ENCODE data around the gene PRKCE. TPM values are rescaled to one million over a fixed set of nuclear protein-coding genes. Genes with fewer than 3 reads are reported as not detected.

The PRKCE gene
- total RNA-seq, 1 experiment from 2014 or later, result 17.7 TPM

DNA sequence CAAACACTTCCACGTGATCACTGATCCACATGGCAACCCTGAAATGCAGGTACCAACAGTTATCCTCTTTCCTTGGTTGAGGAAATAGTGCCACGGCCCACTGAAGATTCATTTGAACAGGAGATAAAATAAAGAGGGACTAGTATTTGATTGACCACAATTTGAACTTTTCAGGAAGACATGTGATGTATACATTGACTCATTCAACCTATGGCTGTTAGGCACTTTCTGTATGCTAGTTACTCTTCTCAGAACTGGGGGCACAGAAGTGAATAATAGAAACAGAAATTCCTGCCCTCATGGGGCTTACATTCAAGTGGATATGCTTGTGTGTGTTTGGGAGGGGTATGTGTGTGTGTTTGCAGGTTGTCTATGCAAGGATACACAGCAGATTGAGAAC lies 199.6 kb downstream of the PRKCE start:
- no peaks in the 10 kb centered on the region for H3K9me3 Mint-ChIP-seq (ENCODE audit: low read depth, unreplicated experiment)
- BruUV-seq (replicated peaks), result no TSS peak
- no peak overlapping the region for H3K27ac Mint-ChIP-seq (ENCODE audit: unreplicated experiment)
- intact Hi-C loops (cut with micrococcal nuclease; ENCODE audit: unreplicated experiment), result no loop called here
- peaks cover 32% of the 10 kb centered on the region for H3K4me1 Mint-ChIP-seq (ENCODE audit: low read depth, unreplicated experiment)
- TF ChIP-seq, protein P1, sequence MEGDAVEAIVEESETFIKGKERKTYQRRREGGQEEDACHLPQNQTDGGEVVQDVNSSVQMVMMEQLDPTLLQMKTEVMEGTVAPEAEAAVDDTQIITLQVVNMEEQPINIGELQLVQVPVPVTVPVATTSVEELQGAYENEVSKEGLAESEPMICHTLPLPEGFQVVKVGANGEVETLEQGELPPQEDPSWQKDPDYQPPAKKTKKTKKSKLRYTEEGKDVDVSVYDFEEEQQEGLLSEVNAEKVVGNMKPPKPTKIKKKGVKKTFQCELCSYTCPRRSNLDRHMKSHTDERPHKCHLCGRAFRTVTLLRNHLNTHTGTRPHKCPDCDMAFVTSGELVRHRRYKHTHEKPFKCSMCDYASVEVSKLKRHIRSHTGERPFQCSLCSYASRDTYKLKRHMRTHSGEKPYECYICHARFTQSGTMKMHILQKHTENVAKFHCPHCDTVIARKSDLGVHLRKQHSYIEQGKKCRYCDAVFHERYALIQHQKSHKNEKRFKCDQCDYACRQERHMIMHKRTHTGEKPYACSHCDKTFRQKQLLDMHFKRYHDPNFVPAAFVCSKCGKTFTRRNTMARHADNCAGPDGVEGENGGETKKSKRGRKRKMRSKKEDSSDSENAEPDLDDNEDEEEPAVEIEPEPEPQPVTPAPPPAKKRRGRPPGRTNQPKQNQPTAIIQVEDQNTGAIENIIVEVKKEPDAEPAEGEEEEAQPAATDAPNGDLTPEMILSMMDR (IDR thresholded peaks at IDR 0.05; ENCODE audit: unreplicated experiment), result no peak
- H3K27me3 Mint-ChIP-seq (ENCODE audit: unreplicated experiment), result no peaks in the 10 kb centered on the region
- H3K4me3 Mint-ChIP-seq (ENCODE audit: low read depth, unreplicated experiment), result no peak overlapping the region
- no peak for DNase-seq
- CTCF ChIA-PET, result interaction anchor here (0.6 to 1.1 kb wide), 2 partner anchors 169 to 1417 kb away, joined by 3 read pairs; no protein-coding TSS in a partner anchor
- H3K36me3 Mint-ChIP-seq (ENCODE audit: insufficient read depth, unreplicated experiment), result no peaks in the 10 kb centered on the region

DNA sequence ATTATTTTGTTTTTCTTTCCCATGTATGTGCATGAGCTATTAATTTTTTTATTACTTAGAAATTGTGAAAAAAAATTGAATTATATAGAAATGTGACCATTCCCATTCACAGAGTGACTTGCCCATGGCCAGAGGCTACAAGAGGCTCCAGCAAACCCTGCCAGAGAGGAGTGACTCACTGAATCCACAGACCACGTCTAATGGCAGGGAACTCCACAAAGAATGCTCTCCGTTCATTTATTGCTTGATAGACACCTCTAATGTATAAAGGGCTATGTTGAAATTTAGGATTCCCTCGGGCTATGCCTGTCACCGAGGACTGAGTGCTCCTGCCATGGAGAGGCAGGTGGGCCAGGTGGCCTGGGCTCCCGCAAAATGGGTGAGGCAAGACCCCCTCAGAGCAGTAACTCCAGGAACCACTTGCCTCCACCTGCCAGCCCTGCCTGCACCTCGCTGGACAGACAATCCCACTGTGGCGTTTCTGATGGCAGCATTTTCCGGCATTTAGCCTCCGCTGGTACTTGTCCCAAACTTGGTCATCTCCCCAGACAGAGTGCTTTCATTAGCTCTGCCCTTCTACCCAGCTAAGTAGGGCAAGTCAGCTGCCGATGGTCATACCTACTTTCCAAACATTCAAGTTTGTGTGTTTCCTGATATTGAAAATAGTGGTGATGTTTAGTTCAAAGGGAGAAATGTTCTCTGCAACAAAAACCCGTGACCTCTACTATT lies 200.3 kb downstream of the PRKCE start:
- no peak overlapping the region for H3K27ac Mint-ChIP-seq (ENCODE audit: unreplicated experiment)
- H3K4me1 Mint-ChIP-seq (ENCODE audit: low read depth, unreplicated experiment), result peaks cover 32% of the 10 kb centered on the region
- no peaks in the 10 kb centered on the region for H3K9me3 Mint-ChIP-seq (ENCODE audit: low read depth, unreplicated experiment)
- CTCF ChIA-PET, result interaction anchor here (0.6 to 1.1 kb wide), 2 partner anchors 170 to 1417 kb away, joined by 3 read pairs; no protein-coding TSS in a partner anchor
- TF ChIP-seq, protein P1 (IDR thresholded peaks at IDR 0.05; ENCODE audit: unreplicated experiment), result no peak
- DNase-seq, result peak; percentile 25
- no peaks in the 10 kb centered on the region for H3K36me3 Mint-ChIP-seq (ENCODE audit: insufficient read depth, unreplicated experiment)
- H3K4me3 Mint-ChIP-seq (ENCODE audit: low read depth, unreplicated experiment), result no peak overlapping the region
- H3K27me3 Mint-ChIP-seq (ENCODE audit: unreplicated experiment), result no peaks in the 10 kb centered on the region
- BruUV-seq (replicated peaks), result no TSS peak
- intact Hi-C loops (cut with micrococcal nuclease; ENCODE audit: unreplicated experiment), result no loop called here

DNA sequence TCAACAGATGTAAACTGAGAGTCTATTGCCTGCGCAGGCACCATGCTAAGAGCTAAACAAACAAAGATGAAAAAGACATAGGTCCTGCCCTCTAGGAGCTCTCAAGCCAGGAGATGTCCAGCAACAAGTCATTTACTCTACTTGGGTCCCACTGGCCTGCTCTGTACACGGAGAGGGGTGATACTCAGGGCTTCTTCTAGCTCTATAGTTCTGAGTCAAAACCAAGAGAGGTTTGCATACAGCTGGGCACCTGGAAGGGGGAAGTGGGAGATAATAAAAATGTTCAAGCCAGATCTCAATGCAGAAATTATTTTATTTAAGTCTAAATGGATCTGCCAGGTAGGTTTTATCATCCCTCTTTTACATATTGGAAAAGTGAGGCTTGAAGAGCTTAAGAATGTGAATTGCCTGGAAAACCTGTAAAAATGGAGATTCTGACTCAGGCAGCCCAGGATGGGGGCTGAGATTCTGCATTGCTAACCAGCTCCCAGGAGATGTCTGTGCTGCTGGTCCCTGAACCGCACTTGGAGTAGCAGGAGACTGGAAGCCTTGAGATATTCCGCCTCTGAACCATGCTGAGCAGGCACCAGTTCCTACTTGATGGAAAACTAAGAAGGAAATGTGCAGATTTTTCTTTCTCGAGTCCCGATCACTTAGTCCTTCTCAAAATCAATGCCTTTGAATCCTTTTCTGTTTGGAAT lies 201.1 kb downstream of the PRKCE start:
- BruUV-seq (replicated peaks), result no TSS peak
- Mint-ChIP-seq H3K36me3 (ENCODE audit: insufficient read depth, unreplicated experiment) (no peaks in the 10 kb centered on the region), H3K9me3 (ENCODE audit: low read depth, unreplicated experiment) (no peaks in the 10 kb centered on the region), H3K27ac (ENCODE audit: unreplicated experiment) (no peak overlapping the region), H3K4me1 (ENCODE audit: low read depth, unreplicated experiment) (peaks cover 32% of the 10 kb centered on the region), H3K4me3 (ENCODE audit: low read depth, unreplicated experiment) (no peak overlapping the region), H3K27me3 (ENCODE audit: unreplicated experiment) (no peaks in the 10 kb centered on the region)
- intact Hi-C loops (cut with micrococcal nuclease; ENCODE audit: unreplicated experiment), result no loop called here
- CTCF ChIA-PET, result interaction anchor here (1.2 kb wide), 1 partner anchor 83 kb away, joined by 3 read pairs; no protein-coding TSS in a partner anchor
- TF ChIP-seq, protein P1 (IDR thresholded peaks at IDR 0.05; ENCODE audit: unreplicated experiment), result no peak
- DNase-seq, result no peak

DNA sequence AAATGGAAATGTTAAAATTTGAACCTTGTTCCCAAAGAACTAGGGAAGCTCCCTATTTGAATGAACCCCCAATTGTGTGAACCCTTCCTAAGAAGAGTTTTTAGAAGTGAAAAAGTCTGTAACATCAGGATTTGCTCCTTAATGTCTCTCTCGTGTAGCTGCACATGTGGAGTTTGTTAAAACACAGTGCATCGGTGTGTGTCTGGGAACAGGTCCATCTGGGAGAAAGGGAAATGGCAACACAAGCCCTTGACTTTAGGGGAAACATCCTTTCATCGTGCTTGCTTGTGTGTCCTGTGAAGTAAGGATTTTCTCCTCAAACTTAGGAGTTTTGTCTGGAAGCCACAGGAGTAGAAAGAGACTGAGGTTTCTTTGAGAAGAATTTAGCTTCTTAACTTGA lies 203.9 kb downstream of the PRKCE start:
- Mint-ChIP-seq H3K4me1 (ENCODE audit: low read depth, unreplicated experiment) (peaks cover 35% of the 10 kb centered on the region), H3K36me3 (ENCODE audit: insufficient read depth, unreplicated experiment) (no peaks in the 10 kb centered on the region), H3K4me3 (ENCODE audit: low read depth, unreplicated experiment) (no peak overlapping the region), H3K27me3 (ENCODE audit: unreplicated experiment) (no peaks in the 10 kb centered on the region), H3K9me3 (ENCODE audit: low read depth, unreplicated experiment) (no peaks in the 10 kb centered on the region), H3K27ac (ENCODE audit: unreplicated experiment) (no peak overlapping the region)
- intact Hi-C loops (cut with micrococcal nuclease; ENCODE audit: unreplicated experiment), result no loop called here
- CTCF ChIA-PET, result interaction anchor here (1.1 kb wide), 1 partner anchor 10 kb away, joined by 5 read pairs; no protein-coding TSS in a partner anchor
- BruUV-seq (replicated peaks), result no TSS peak
- DNase-seq, result no peak
- TF ChIP-seq, protein P1 (IDR thresholded peaks at IDR 0.05; ENCODE audit: unreplicated experiment), result no peak

All from Calu3 (cell line).